NCI-H2196 (cell line): Measurements from ENCODE around the gene STX12.
A peak's percentile ranks its signal among the peaks of the same experiment; 100 is the strongest.

Source experiments
- DNase-seq: peaks from one replicate; lab custom pipeline; 2025; ENCODE audit not compliant: unreplicated experiment; lab: John Stamatoyannopoulos, UW

STX12 gene

DNA sequence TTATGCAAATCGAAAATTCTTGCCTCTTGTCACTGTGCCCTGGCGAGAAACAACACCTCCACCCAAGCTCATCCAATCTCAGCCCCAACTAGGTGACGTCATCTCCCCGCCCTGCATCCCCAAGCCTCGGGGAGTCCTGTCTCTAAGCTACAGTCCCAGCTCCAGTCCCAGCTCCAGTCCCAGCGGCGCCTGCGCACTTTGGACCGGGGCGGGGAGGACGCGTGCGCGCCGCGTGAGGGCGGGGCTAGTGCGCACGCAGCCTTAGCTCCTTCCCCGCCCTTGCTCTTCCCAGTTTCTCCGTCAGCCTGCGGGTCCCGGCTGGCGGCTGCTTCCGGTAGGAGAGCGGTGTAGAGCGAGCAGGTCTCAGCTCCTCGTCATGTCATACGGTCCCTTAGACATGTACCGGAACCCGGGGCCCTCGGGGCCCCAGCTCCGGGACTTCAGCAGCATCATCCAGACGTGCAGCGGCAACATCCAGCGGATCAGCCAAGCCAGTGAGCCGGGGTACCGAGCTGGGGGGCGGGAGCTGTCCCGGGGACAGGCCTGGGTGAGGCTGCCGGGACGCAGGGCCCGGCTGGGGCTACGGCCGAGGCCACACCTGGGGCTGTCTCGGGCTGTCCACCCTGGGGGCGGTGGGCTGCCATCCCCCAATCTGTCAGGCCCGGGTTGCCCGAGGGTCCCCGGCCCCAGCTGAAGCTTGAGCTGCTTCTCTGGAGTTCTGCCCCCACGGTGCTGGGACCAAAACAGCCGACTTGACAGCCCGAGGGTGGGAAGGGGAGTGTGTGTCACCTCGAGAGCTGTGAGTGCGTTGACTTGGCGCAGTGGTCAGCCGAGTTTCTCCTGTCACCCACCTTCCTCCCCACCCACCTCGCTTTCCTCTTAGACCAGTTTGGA lies at the start of gene STX12:
TSS of gene STX12 (plus strand) at position 288 of the 894 bp plus-strand sequence. CDS start at position 377, 89 bp downstream.
- DNase-seq, result peak; percentile 99

GRCh38 chr1:27724961-27725373 lies 48.1 kb upstream of the STX12 start:
- DNase-seq, result peak; percentile 92

DNA sequence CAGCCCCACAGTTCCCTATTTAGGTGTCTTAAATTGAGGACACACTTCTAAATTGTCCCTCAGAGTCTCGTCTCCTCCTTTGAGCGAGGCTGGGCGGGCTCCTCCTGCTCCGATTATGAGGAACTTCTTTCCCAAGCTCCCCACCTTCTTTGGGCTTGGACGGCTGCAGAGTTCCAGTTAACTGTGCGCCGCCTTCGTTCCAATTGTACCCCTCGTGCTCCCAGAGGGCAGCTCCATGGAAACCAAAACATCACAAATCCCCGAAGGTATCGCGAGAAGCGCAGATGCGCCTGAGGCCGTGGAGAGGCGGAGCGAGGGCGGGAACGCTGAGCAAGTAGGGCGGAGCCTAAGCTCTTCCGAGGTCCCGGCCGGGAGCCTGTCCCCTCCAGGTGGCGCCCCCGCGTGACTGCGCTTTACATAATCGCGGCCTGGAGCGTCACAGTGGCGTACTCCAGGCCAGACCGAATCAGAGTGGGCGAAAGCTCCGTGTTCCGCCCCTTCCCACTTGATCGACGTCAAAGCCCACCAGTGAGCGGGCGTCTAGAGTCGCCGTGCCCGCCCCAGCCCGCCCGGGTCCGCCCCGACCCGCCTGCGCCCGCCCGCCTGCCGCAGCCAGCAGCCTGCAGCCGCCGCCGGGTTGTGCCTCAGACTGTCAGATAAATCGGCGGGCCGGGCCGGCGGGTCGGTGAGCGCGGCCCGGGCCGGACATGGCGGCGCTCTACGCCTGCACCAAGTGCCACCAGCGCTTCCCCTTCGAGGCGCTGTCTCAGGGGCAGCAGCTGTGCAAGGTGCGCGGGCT lies 47.4 kb upstream of the STX12 start, which contains the start of gene FAM76A:
TSS of gene FAM76A (plus strand) at position 588 of the 799 bp plus-strand sequence. CDS start at position 708, 120 bp downstream.
- DNase-seq, result peak; percentile 100

DNA sequence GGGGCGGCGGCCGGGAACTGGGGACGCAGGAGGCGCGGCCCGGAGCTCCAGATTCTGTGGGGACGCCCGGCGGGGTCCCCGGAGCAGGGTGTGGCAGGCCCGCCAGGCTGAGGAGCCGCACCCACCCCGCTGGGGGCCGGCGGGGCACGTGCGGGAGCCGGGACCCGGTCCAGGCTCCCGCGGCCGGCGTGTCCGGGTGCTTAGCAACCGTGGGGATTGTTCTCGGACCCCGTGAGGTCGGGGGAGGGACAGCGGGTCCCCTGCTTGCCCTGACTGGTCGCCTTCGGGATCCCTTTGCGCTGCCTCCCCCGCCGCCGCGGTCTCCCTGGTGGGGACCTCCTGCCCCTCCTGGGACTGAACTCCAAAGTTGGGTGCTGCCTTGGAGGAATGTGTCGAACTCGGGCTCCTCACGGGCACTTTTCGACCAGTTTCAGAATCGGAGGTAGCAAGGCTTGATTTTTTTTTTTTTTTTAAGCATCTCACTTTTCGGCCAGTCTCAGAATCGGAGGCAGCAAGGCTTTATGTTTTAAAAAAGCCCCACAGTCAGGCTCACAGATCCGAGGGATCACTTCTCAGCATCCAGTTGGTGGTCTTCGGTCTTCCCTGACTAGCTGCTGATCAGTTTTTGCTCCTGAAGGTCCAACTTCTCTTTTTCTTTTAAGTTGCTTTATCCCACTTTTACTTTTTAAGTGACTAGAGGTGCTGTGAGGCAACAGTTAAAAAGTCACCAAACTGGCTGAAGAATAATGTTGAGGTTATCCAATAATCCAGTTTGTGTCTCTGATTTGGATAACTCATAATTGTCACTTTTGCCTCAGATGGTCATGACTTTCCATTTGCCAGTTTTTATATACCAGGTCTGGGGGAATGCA lies 46.6 kb upstream of the STX12 start:
- peak; percentile 26 for DNase-seq

GRCh38 chr1:27727126-27727525 lies 45.9 kb upstream of the STX12 start:
- no peak for DNase-seq

- DNase-seq, result no peak
Observed at GRCh38 chr1:27736252-27736651, 36.8 kb upstream of the STX12 start.

GRCh38 chr1:27741121-27741520 lies 31.9 kb upstream of the STX12 start:
- no peak for DNase-seq

GRCh38 chr1:27744556-27744955 lies 28.5 kb upstream of the STX12 start:
- DNase-seq, result no peak

- DNase-seq, result no peak
Observed at GRCh38 chr1:27745466-27745865, 27.6 kb upstream of the STX12 start.

DNA sequence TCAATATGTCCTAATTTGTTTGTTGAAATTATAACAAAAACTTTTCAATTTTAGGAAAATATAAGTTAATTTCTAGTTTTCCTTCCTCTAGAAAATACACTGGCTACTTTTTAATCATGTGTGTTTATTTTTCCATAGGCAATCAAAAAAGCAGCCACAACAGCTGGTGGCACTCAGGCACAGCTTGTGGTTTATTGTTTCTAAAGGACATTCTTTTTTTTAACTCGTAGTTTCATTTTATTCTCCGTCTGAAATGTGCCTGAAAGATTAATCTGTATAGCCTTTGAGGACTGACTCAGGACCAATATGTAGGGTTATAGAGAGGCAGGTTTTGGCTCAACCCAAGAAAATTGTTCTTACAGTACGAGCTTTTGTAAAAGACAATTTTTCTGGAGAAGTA lies 20.7 kb upstream of the STX12 start:
- no peak for DNase-seq

DNA sequence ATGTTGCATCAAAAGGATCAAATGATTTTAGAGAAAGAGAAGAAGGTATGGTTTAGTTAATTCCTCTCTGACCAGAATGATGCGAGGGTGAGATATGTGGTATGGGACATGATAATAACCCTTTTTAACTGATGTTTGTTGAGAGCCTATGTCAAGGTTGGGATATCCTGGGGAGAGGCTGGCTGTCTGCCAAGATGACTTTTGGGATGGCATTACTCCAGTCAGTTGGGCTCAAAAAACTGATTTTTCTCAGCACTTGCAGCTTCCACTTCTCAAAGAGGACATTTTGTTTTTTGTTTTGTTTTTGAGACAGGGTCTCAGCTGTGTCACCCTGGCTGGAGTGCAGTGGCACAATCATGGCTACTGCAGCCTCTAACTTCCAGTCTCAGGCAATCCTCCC lies 17.7 kb upstream of the STX12 start:
- no peak for DNase-seq

- no peak for DNase-seq
Observed at GRCh38 chr1:27755865-27756264, 17.2 kb upstream of the STX12 start.

DNA sequence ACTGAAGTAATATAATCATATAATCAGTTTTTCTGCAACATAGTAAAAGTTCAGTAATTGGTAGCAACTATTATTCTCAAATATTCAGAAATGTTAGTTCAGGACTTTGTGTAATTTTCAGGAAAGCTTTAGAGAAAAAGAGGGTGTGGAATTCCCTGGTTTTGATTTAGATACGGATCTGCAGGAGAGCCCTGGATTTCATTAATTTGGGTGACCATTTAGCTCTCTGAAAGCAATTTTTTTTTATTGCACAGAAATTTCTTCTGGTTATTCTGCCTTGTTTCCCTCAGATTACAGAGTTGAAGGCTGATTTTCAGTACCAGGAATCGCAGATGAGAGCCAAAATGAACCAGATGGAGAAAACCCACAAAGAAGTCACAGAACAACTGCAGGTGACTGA lies 13.8 kb upstream of the STX12 start:
- no peak for DNase-seq

- no peak for DNase-seq
Observed at GRCh38 chr1:27760426-27760825, 12.6 kb upstream of the STX12 start.

DNA sequence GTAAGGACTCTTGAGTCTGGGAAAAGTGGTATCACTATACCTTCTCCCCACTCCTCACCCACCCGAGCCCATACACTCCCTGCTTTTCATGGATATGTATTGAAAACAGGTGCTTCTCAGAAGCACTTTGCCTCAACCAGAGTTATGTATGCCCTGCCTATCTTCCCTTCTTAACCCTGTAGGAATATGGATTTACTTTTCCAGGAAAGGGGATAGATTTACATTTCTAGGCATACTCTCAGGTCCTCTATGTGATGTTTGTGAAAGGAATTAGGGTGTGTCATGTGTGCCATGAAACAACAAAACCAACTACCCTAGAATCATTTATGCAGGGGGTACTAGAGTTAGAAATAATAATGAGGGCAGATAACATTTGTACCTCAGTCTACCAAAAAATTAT lies 11.0 kb upstream of the STX12 start:
- no peak for DNase-seq

GRCh38 chr1:27763358-27763757 lies 9.7 kb upstream of the STX12 start:
- DNase-seq, result no peak

GRCh38 chr1:27770293-27770830 lies 2.7 kb upstream of the STX12 start:
- no peak for DNase-seq

DNA sequence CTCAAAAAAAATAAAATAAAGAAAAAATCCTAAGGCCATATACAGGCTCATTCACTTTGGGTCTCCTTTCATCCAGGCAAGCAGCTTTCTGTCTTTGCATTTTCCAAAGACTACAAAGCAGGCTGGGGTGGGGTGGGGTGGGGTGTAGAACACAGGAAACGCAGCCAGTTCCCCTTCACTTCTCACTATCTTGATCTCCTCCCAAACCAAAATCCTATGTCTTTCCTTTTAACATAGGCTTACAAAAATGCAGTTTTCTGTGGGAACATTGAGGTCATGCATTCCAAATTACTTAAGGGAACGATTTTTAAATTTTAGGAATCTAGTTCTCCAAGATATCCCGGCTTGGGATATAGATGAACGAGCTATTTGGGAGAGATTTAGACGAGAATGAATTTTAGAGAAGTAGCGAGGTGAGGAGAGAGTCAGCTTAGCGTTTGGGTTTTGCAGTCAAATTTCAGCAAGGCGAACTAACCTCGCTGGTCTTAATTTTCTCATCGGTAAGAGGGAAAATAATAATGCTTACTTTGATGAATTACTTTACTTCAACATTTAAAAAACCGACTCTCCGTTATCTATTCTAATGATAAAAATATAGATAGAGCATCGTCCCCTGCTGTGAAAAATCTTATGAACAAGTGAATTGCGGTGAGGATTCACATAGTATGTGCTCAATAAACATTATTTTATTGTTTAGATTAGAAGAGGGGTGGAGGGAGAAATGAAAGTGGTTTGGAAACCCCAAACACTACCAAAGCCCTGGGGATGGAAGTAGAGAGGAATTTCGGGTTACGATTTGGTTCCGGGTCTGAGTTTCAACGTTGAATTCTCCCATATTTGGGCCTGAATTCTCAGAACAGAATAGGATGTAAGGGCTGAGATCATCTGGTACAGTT lies 735 bp upstream of the STX12 start:
- DNase-seq, result no peak

DNA sequence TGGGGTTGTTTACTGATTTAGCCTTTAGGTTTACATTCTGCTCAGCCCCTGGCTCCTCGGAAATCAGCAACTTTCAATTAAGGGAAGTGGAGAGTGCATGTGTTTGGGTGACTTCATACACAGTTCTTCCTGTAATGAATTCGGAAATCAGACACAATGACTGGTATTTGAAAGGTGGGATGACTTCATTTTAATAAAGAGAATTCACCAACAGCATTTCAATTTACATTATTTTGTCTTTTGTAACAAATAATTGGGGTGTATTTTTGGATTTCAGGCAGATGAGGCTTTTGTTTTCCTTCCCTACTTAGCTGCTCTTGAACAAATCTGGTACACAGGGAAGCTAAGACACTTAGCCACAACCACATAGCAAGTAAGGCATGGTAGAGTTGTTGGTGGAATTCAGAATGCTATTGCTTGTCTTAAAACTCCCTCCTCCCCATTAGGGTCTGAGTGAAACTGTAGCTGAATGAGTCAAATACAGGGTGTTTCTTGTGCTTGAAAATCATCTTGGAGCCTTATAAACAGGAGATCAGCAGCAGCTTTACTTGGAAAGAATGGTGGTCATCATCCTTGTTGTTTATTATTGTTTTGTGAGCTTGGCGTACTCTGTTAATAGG lies 917 bp downstream of the STX12 start:
- no peak for DNase-seq
